HG02970 (cell line): ENCODE measurements around the gene GIMAP1.

Experiments
- ATAC-seq: cut with Tn5 transposase; IDR thresholded peaks from one replicate; pipeline ENCODE4 v1.9.1; 2021; ENCODE audit warnings: mild to moderate bottlenecking, moderate library complexity, moderate number of reproducible peaks; ENCODE audit not compliant: unreplicated experiment, low FRiP score

Gene GIMAP1

GRCh38 chr7:150719960-150720891 lies 3.8 kb downstream of the GIMAP1 start:
- no peak for ATAC-seq

- no peak for ATAC-seq
Observed at GRCh38 chr7:150721970-150722373, 5.6 kb downstream of the GIMAP1 start.

GRCh38 chr7:150722431-150722931 lies 6.1 kb downstream of the GIMAP1 start:
- no peak for ATAC-seq

DNA sequence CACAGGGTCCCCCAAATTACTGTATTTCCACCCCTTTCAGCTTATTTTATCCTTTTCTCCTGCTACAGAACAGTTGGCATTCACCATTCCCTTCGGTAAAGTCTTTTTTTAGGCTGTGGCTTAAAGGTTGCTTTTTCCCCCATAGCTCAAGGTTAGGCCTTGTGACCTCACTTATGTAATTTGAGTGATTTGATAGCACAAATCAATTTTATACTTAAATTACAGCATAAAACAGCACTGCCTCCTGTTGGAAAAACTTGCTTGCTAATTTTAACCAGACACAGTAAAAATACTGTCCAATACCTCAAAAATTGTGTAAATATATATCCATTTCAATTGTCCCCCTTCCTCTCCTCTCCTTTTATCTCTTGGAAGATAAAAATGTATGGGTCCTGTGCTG lies 7.1 kb downstream of the GIMAP1 start:
- no peak for ATAC-seq

GRCh38 chr7:150727381-150727780 lies 11.0 kb downstream of the GIMAP1 start:
- ATAC-seq, result no peak

DNA sequence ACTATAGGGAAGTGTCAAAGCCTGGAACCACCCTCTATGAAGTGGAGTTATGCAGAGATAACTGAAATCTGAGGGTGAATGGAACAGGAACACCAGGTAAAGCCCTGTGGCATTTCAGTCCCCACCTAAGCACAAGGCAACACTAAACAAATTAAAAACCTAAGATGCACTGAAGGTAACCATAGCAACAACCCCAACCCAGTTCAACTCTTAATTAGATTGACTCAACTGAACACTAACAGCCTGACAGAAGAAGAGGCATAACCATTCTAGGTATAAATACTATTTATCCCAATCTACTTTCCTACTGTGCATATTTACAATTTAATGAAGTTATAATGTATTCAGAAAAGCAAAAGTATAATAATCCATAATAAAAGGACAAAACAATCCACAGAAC lies 11.6 kb downstream of the GIMAP1 start:
- ATAC-seq, result no peak

- no peak for ATAC-seq
Observed at GRCh38 chr7:150728609-150729008, 12.2 kb downstream of the GIMAP1 start.

DNA sequence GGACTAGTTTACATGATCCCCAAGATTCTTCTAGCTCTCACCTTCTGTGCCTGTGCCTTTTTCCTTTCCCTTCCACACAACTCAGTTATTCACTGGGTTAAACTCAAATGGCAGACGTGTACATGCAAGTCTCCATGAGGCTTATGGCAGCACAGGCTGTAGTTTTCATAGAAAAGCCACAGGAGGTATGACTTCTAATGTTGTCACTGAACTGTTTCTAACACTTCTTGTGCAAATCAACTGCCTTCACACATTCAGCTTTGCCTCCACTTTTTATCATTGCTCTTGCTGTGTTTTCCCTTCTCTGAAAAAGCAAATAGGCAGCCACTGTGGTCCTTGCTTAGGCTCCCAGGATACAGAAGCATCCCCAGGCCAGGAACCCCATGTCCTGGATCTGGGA lies 15.5 kb downstream of the GIMAP1 start:
- ATAC-seq, result no peak

DNA sequence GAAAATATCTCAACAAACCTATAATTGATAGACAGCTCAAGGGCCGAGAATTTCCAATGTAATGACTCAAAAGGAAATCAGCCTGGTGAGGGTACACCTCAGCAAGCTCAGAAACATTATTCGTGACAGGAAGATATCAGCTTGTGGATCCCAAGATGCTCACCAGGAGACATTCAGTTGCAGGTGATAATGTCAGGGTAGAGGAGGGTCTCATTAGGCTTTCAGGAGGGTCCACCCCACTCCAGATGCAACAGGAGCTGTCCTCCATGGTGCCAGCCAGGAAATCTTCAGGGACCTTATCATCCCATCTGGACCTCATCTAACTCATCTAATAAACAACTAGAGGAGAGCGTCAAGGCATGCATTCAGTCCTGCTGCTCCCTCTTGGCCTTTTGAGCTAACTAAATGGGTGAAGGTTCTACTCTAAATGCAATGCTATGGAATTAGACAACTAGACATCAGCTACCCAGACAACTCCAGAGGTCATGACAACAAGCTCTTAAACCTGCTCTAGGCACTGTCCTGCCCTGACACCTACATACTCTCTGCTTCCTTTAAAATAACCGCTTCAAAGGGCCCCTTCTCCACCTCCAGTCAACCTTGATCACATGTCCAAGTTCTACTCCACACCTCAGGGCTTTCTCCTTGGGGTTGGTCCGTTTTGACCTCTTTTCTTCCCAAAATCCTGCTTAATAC lies 16.5 kb downstream of the GIMAP1 start:
- no peak for ATAC-seq

DNA sequence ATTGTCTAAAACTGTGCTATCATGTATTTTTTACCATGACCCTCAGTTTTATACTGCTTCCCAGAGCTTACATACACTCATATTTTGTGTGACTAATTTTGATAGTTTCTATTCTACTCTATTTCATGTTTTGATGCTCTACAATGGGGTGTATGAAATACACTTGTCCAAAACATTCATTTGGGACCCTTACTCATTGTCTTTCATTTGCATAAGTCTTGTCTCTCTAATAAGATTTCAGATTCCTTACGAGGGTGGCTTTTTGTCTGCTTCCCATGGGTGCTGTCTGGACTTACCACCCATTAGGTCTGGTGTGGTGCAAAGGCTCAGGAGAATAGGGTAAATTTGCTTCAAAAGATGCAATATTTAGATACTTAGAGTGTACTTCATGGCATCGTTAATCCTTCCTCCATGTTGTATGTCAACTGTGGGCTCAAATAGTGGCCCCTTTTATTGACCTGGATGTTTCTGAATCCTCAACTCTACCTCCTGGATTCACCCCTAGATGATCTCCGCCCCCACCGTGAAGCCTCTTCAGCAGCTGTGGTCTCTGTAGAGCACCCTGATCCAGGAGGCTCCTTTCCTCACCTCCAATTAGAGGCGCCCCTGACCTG lies 17.2 kb downstream of the GIMAP1 start:
- ATAC-seq, result no peak

- no peak for ATAC-seq
Observed at GRCh38 chr7:150734254-150734653, 17.8 kb downstream of the GIMAP1 start.

- ATAC-seq, result no peak
Observed at GRCh38 chr7:150735596-150736358, 19.4 kb downstream of the GIMAP1 start.

- no peak for ATAC-seq
Observed at GRCh38 chr7:150736864-150737263, 20.5 kb downstream of the GIMAP1 start.

DNA sequence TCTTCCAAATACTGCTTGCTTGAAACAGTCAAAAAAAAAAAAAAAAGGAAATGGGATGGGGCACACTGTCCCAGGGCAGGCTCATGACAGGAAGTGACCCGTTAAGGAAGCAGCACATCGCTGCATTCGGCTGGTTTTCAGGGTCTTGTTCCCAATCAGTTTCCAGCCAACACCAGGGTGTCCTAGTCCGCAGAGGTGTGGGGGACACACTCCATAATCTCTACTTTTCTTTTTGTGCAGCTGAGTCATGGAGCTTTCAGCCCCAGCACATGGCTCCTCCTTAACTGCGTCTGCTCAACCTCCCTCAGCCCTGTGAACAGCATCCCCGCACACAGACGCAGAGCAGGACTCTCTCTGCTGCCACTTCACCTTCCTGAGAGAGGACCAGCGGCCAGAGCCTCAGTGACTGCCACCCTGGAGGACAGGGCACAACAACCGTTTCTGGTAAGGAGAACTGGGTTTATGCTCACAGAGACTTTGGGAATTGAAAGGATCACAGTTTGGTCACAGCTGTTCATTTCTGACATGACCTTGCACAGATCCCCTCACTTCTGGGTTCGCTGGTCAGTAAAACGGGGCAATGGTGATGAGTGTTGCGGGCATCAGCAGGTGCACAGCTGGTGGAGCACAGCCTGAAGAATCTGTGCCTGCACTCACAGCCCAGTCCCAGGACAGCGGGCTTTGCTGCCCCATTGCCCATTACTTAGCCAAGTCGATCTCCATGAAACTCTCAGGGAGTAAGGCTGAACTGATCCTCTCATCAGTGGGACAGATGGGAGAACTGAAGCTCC lies 21.0 kb downstream of the GIMAP1 start, which contains the start of gene GIMAP5:
TSS of gene GIMAP5 (plus strand) at position 154 of the 791 bp plus-strand sequence. CDS start 3,467 bp downstream, outside the sequence.
- ATAC-seq, result no peak

GRCh38 chr7:150738092-150738491 lies 21.7 kb downstream of the GIMAP1 start:
- ATAC-seq, result no peak

- no peak for ATAC-seq
Observed at GRCh38 chr7:150738591-150739001, 22.2 kb downstream of the GIMAP1 start.

DNA sequence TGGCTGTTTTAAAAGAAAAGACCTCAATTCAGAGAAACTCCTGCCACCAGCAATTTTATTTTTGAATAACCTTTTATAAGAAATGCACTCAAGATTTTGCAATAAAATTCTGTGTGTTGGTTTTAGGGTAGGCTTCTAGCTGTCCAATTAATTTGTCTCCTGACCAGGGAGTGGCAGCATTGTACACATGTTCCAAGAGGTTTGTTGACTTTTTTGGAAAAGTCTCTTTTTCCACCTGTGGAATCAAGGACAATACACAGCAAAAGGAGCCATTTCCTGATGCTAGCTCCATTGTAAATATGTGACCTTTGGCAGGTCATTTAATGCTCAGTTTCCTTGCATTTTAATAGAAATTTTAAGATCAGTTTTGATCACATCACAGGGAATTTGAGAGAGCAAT lies 22.6 kb downstream of the GIMAP1 start:
- no peak for ATAC-seq

DNA sequence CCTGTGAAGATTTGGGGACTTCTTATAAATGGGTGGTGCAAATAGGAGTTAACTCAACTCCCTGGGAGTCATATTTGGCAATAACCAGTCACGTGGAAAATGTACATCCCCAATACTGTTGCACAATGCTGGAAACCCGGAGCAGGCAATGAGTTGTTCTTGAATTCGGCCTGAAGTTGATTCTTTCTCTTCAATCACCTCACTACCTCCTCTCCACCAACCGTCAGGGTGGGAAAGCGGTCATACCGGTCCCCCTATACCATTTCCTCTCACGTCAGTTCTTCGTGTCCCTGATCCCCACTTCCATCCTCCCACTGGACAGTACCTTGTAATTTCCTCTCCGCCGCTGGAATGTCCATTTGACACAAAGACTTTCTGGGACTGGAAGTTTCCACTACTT lies 23.6 kb downstream of the GIMAP1 start:
- ATAC-seq, result no peak

DNA sequence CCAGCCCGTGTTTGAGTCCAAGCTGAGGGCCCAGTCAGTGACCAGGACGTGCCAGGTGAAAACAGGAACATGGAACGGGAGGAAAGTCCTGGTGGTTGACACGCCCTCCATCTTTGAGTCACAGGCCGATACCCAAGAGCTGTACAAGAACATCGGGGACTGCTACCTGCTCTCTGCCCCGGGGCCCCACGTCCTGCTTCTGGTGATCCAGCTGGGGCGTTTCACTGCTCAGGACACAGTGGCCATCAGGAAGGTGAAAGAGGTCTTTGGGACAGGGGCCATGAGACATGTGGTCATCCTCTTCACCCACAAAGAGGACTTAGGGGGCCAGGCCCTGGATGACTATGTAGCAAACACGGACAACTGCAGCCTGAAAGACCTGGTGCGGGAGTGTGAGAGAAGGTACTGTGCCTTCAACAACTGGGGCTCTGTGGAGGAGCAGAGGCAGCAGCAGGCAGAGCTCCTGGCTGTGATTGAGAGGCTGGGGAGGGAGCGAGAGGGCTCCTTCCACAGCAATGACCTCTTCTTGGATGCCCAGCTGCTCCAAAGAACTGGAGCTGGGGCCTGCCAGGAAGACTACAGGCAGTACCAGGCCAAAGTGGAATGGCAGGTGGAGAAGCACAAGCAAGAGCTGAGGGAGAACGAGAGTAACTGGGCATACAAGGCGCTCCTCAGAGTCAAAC lies 26.0 kb downstream of the GIMAP1 start:
- no peak for ATAC-seq
